ES-I3 (cell line): ENCODE results near the gene HOXC12.

Experiments used
- H3K36me3 ChIP-seq: 2 replicates; pipeline ENCODE4 v1.6.1; 2013; ENCODE audit warnings: mild to moderate bottlenecking, low read length, control low read depth, moderate library complexity; ENCODE audit not compliant: insufficient read depth
- H3K4me1 ChIP-seq: 2 replicates; pipeline ENCODE4 v1.6.1; 2013; ENCODE audit warnings: mild to moderate bottlenecking, control low read depth, low read length; ENCODE audit not compliant: insufficient read depth
- H3K9ac ChIP-seq: 2 replicates; pipeline ENCODE4 v1.6.1; 2013; ENCODE audit warnings: low read depth, mild to moderate bottlenecking, low read length, moderate library complexity
- H3K9me3 ChIP-seq: 2 replicates; pipeline ENCODE4 v1.6.1; 2013; ENCODE audit warnings: mild to moderate bottlenecking, low read length, moderate library complexity; ENCODE audit not compliant: control insufficient read depth, insufficient read depth

The HOXC12 gene

GRCh38 chr12:54005531-54005852 is 50.8 kb downstream of the HOXC12 start:
- Histone ChIP-seq H3K4me1 (no peaks in the 10 kb centered on the region; the same call in 1 of the 2 replicates), H3K36me3 (no peaks in the 10 kb centered on the region), H3K9ac (no peak overlapping the region), H3K9me3 (peaks cover 3% of the 10 kb centered on the region; the same call in 1 of the 2 replicates)

GRCh38 chr12:54005853-54006558 is 51.3 kb downstream of the HOXC12 start:
- peaks cover 3% of the 10 kb centered on the region; the same call in 1 of the 2 replicates for H3K9me3 ChIP-seq
- H3K4me1 ChIP-seq: no peaks in the 10 kb centered on the region; the same call in 1 of the 2 replicates
- no peak overlapping the region for H3K9ac ChIP-seq

GRCh38 chr12:54006559-54007220 is 52.0 kb downstream of the HOXC12 start:
- no peaks in the 10 kb centered on the region; the same call in 1 of the 2 replicates for H3K4me1 ChIP-seq
- H3K9ac ChIP-seq: no peak overlapping the region
- peaks cover 3% of the 10 kb centered on the region; the same call in 1 of the 2 replicates for H3K9me3 ChIP-seq
- H3K36me3 ChIP-seq: no peaks in the 10 kb centered on the region

More at GRCh38 chr12:54005853-54006558, 51.3 kb downstream of the HOXC12 start:
- no peaks in the 10 kb centered on the region for H3K36me3 ChIP-seq

GRCh38 chr12:54007538-54008259 is 53.0 kb downstream of the HOXC12 start:
- no peak overlapping the region for H3K9ac ChIP-seq
- peaks cover 3% of the 10 kb centered on the region; the same call in 1 of the 2 replicates for H3K9me3 ChIP-seq
- H3K4me1 ChIP-seq: no peaks in the 10 kb centered on the region; the same call in 1 of the 2 replicates
- no peaks in the 10 kb centered on the region for H3K36me3 ChIP-seq

GRCh38 chr12:54008260-54008552 is 53.5 kb downstream of the HOXC12 start:
- Histone ChIP-seq H3K36me3 (no peaks in the 10 kb centered on the region), H3K9me3 (peaks cover 3% of the 10 kb centered on the region; the same call in 1 of the 2 replicates), H3K4me1 (no peaks in the 10 kb centered on the region; the same call in 1 of the 2 replicates), H3K9ac (no peak overlapping the region)
